CD4-positive, alpha-beta T cell treated with Interleukin-21 for 1 hour (primary cell): Measurements from ENCODE around the gene SGO1.
A peak's percentile ranks its signal among the peaks of the same experiment; 100 is the strongest.

Experiments used
- DNase-seq: peaks from one replicate; pipeline ENCODE4 v3.0.0-alpha.2; 2020

The SGO1 gene

GRCh38 chr3:20154078-20154477 is 31.9 kb downstream of the SGO1 start:
- no peak for DNase-seq

GRCh38 chr3:20148466-20148865 is 37.5 kb downstream of the SGO1 start:
- DNase-seq: no peak

DNA sequence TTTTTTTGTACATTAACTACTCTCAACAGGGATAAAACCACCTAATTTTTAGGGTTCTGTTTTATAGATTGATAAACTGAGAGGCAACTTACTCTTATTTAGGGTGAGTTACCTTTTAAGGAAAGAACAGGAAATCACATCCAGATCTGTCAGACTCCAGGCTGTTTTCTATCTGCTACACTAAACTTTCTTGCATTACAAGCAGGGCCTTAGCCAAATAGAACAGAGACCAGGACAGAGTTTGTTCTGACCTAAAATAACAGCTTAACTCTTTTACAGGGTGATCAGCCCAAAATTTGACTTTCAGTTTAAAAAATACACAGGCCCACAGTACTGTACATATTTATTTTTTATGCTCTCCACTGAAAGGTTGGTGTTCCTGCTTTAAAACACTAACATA is 38.6 kb downstream of the SGO1 start:
- DNase-seq: no peak

DNA sequence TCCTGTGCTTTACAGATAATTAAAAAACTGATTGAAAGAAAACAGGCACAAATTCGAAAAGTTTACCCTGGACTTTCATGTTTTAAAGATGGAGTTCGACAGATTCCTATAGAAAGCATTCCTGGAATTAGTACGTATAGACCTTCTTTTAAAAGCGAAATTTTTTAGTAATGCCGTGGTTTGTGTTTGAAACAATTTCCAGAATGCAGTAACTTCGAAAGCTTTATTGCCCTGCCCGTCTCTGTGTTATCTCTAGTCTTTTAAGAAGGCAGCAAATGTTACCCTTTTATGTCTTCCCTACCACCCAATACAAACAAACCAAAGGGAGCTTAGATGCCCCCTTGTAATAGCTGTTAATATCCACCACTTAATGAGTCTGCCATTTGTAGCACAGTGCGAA is 39.7 kb downstream of the SGO1 start:
- no peak for DNase-seq

DNA sequence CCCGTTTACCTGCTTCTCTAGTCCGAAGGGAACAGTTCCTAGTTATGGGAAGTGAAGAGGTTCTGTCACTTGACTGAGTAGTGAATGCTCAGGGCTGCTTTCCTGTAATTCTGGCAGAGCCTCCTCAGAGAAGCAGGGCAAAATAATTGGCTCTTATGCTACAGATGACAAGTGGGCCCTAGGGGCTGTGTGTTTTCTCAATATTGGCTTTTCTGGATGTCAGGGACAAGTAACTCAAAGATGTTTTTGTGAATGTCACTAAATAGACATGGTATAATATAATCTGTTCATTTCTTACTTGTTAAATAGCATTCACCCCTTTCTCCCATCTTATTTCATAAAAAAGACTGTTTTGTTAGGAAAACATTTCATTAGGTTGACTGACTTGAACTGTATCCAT is 40.1 kb downstream of the SGO1 start:
- no peak for DNase-seq

GRCh38 chr3:20143519-20143918 is 42.5 kb downstream of the SGO1 start:
- DNase-seq: no peak

GRCh38 chr3:20142517-20142916 is 43.5 kb downstream of the SGO1 start:
- DNase-seq: no peak

DNA sequence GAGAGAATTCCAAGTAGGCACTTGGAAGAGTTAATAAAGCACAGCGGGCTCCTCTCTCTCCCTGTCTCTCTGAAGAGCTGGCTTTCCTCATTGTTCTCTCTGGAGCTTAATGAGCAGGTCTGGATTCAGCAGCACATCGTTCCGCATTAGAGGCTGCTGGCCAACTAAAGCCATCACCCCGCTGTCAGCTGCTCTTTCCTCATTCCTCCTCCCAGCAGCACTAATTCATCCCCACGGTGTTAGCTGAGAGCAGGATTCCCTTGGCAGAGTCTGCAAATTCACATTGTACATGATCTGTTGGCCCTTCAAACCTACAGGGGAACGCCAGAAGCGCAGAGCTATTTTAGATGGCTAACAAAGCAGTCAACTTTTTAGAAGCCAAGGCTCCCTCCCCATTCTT is 44.2 kb downstream of the SGO1 start:
- DNase-seq: no peak

DNA sequence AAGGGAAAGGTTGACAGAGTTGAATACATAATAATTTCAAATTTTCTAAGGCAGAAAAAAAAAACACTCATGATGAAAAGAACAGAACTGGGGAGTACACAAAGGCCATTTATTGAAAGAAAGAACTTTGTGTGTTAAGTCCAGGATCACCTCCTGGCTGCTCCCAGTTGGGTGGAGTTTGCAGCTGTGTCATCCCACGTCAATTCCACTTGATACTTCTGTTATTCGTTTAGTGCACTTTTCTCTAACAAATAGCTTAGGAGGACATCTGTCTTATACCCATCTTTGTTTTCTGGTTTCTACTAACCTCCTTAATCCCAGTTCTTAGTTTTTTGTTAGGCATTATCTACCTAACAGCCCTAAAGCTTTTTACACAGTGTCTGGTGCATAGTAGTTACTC is 44.7 kb downstream of the SGO1 start:
- DNase-seq: no peak

DNA sequence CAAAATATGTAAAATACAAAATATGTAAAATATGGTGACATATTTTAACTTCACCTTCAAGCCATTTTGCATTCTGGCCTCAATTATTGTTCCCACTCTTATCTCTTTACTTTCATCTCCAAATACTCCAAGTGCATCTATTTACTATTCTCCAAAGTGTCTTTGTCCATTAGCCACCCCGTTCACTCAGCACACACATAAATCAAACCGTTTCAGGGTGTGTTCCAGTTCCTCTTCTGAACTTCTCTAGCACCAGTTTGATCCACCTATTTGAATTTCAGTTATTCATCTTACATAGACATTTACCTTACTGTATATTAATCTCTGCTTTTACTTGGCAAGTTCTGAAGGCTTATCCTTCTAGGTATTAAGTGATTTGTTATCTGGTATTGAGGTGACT is 45.1 kb downstream of the SGO1 start:
- no peak for DNase-seq

DNA sequence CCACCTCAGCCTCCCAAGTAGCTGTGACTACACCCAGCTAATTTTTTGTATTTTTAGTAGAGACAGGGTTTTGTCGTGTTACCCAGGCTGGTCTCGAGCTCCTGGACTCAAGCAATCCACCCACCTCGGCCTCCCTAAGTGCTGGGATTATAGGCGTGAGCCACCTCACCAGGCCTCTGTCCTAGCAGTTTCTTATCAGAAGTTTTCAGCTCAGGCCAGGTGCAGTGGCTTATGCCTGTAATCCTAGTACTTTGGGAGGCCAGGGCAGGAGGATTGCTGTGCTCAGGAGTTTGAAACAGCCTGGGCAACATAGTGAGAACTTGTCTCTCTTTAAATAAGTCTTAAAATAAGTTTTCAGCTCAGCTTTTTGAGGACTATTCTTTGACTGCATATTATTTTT is 48.4 kb downstream of the SGO1 start:
- no peak for DNase-seq

DNA sequence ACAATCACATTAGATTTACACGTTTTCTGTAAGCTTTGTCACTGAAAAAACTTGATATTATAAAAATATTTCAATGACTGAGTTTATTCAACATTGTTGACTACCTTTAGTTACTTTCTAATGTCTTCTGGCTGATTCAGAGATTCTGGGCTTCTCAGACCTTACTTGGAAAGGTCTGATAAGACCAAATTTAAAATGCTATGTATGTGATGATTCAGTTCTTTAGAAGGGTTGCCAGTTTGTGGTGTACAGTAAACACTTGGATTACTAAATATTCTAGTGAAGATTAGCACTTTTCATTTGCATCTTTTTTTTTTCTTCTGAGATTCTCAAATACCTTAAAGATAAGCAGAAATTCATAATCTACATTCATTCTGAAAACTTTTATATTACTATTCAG is 49.8 kb downstream of the SGO1 start:
- DNase-seq: no peak

DNA sequence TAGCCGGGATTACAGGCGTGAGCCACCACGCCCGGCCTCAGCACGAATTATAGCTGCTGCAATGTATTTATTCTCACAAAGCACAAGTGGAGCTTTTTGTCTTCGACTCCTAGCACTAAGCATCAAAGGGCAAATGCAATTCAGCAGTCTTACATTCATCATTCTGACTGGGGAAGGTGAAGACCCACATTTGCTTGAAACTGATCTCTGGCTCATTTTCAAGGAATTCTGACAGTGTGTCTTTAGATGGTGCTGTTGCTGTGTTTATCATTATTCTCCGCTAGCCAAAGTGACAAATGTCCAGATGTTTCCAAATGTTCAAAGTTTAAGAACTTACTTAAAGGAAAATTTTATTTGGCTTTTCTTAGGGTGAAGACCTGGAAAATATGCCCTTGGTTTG is 55.9 kb downstream of the SGO1 start:
- DNase-seq: no peak

- no peak for DNase-seq
Measured at GRCh38 chr3:20128358-20128757, 57.6 kb downstream of the SGO1 start.

- peak; percentile 6 for DNase-seq
Measured at GRCh38 chr3:20125897-20126296, 60.1 kb downstream of the SGO1 start.

- DNase-seq: no peak
Measured at GRCh38 chr3:20125289-20125688, 60.7 kb downstream of the SGO1 start.

- DNase-seq: no peak
Measured at GRCh38 chr3:20123131-20123652, 62.8 kb downstream of the SGO1 start.

DNA sequence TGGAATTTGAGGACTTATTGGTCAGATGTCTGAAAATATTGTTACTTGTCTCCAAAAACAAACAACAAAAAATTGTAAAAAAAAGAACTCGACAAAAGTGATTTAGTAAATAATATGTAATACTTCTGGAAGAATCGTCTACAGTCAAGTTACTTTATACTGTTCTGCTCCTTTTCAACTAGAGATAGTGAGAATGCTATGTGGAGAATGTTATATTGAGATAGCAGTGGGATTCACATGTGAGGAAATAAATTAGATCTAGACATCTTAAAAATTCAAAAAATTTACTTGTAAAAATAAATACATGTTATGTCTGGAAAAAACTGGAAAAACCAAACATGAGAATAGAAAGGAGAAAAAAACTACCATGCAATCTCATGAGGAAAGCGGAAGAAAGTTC is 64.9 kb downstream of the SGO1 start:
- DNase-seq: no peak
